K562 (cell line): Measurements from ENCODE around the gene ADD2. TPM values are rescaled to one million over a fixed set of nuclear protein-coding genes. Genes with fewer than 3 reads are reported as not detected.
A peak's percentile ranks its signal among the peaks of the same experiment; 100 is the strongest.

Experiments used
- BCOR ChIP-seq: fragments of 450-650 bp; IDR thresholded peaks from 2 replicates; pipeline ENCODE4 v1.6.1; 2016
- CEBPG ChIP-seq, 3 experiments: fragments of 200-800 bp in 1 of 3; sonication (Bioruptor generic) in 1 of 3; sonication (generic) in 1 of 3; formaldehyde crosslinking in 1 of 3; IDR thresholded peaks in 2 of 3; conservative IDR thresholded peaks in 1 of 3; 2 replicates each; pipeline versions ENCODE4 v1.6.1 to v1.8.0; 2016 to 2022; ENCODE audit warnings: missing compliant biosample characterization in 2 of 3, missing genetic modification characterization in 2 of 3, mild to moderate bottlenecking in 1 of 3, missing genetic modification reagents in 1 of 3
- E2F6 ChIP-seq, 2 experiments: IDR thresholded peaks; 2 replicates each; pipeline ENCODE4 v1.6.1; 2011; ENCODE audit warnings: borderline replicate concordance in 1 of 2, control low read depth in 1 of 2, low read depth in 1 of 2, low read length in 1 of 2, mild to moderate bottlenecking in 1 of 2, mixed read lengths in 1 of 2, moderate library complexity in 1 of 2; ENCODE audit not compliant: insufficient read depth in 1 of 2, insufficient read length in 1 of 2, poor library complexity in 1 of 2, severe bottlenecking in 1 of 2; ENCODE audit errors: extremely low read depth in 1 of 2
- NFATC3 ChIP-seq: fragments of 450-650 bp; IDR thresholded peaks from 2 replicates; pipeline ENCODE4 v1.6.1; 2017; ENCODE audit warnings: mild to moderate bottlenecking
- SMC3 ChIP-seq: conservative IDR thresholded peaks from 2 replicates; pipeline ENCODE4 v1.6.1; 2011; ENCODE audit warnings: low read depth, low read length, improper control_type of control experiment; ENCODE audit not compliant: insufficient read depth
- TFAP4 ChIP-seq: sonication (generic); formaldehyde crosslinking; IDR thresholded peaks from 2 replicates; pipeline ENCODE4 v1.8.0; 2022; ENCODE audit warnings: missing genetic modification reagents, mild to moderate bottlenecking, moderate library complexity, borderline replicate concordance
- VEZF1 ChIP-seq: fragments of 200-800 bp; sonication (Bioruptor generic); IDR thresholded peaks from 2 replicates; pipeline ENCODE4 v1.6.1; 2017; ENCODE audit warnings: missing genetic modification characterization, missing compliant biosample characterization
- ZKSCAN1 ChIP-seq: fragments of 150-350 bp; IDR thresholded peaks from 2 replicates; pipeline ENCODE4 v1.6.1; 2016; ENCODE audit warnings: low read depth, low read length
- ZNF444 ChIP-seq: fragments of 250-450 bp; sonication (Bioruptor Pico); IDR thresholded peaks from 2 replicates; pipeline ENCODE4 v1.4.0; 2020; ENCODE audit warnings: mild to moderate bottlenecking, moderate library complexity
- ZNF512 ChIP-seq: IDR thresholded peaks from 2 replicates; pipeline ENCODE4 v1.6.1; 2016; ENCODE audit warnings: missing genetic modification characterization, missing compliant biosample characterization
- polyA plus RNA-seq, 8 experiments: library from polyadenylated mRNA; depleted of rRNA in 4 of 8; stranded (reverse) in 5 of 8; unstranded in 3 of 8; fragments of >200 nt; fragmentation: Nextera tagmentation in 2 of 8; fragmentation: Illumina TruSeq in 1 of 8; extraction: Ambion mirVana in 2 of 8; extraction: Trizol in 1 of 8; gene quantifications; 2 replicates each; pipeline versions ENCODE4 v1.2.1 to v1.2.3, GENCODE V29; 2011 to 2014; ENCODE audit warnings: inconsistent platforms in 1 of 8, missing spikeins in 1 of 8
- total RNA-seq, 7 experiments: library from RNA; depleted of rRNA in 6 of 7; stranded (reverse); fragments of >200 nt in 6 of 7; fragmentation: Illumina TruSeq in 2 of 7; extraction: Trizol in 2 of 7; gene quantifications; 2 replicates each; pipeline versions ENCODE4 v1.2.1 to v1.2.3, GENCODE V29; 2011 to 2021; ENCODE audit warnings: low replicate concordance in 1 of 7
- TF ChIP-seq, protein P1 (sequence below), 2 experiments: fragments of 450-650 bp; formaldehyde crosslinking in 1 of 2; IDR thresholded peaks; 2 replicates each; pipeline versions ENCODE4 v1.4.0 to v1.6.1; 2014 to 2020; ENCODE audit warnings: mild to moderate bottlenecking in 2 of 2, borderline replicate concordance in 1 of 2, low read depth in 1 of 2

The ADD2 gene
- total and polyA plus RNA-seq, 9 of the 15 experiments (the other 6 are each of a cell fraction or from before 2014, with no cell fraction given) = 3.5 to 63.0 (median 36.2) TPM

GRCh38 chr2:70789304-70790135 is 21.5 kb upstream of the ADD2 start (continued):
- TF ChIP-seq, protein P1, sequence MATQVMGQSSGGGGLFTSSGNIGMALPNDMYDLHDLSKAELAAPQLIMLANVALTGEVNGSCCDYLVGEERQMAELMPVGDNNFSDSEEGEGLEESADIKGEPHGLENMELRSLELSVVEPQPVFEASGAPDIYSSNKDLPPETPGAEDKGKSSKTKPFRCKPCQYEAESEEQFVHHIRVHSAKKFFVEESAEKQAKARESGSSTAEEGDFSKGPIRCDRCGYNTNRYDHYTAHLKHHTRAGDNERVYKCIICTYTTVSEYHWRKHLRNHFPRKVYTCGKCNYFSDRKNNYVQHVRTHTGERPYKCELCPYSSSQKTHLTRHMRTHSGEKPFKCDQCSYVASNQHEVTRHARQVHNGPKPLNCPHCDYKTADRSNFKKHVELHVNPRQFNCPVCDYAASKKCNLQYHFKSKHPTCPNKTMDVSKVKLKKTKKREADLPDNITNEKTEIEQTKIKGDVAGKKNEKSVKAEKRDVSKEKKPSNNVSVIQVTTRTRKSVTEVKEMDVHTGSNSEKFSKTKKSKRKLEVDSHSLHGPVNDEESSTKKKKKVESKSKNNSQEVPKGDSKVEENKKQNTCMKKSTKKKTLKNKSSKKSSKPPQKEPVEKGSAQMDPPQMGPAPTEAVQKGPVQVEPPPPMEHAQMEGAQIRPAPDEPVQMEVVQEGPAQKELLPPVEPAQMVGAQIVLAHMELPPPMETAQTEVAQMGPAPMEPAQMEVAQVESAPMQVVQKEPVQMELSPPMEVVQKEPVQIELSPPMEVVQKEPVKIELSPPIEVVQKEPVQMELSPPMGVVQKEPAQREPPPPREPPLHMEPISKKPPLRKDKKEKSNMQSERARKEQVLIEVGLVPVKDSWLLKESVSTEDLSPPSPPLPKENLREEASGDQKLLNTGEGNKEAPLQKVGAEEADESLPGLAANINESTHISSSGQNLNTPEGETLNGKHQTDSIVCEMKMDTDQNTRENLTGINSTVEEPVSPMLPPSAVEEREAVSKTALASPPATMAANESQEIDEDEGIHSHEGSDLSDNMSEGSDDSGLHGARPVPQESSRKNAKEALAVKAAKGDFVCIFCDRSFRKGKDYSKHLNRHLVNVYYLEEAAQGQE (IDR thresholded peaks at IDR 0.05; ENCODE audit: borderline replicate concordance) = peak; percentile 55; the same call in 1 of the 2 replicates
- TF ChIP-seq, protein P1 (CRISPR knock-in tag; IDR thresholded peaks at IDR 0.05; ENCODE audit: low read depth) = no peak
- TF ChIP-seq TFAP4 (CRISPR knock-in tag) (no peak), ZNF444 (CRISPR knock-in tag) (no peak), VEZF1 (peak; percentile 31; the same call in 1 of the 2 replicates), CEBPG (CRISPR knock-in tag; IDR thresholded peaks at IDR 0.05) (no peak), CEBPG (tag; conservative IDR thresholded peaks at IDR 0.05 in 1 of 2, IDR thresholded peaks at IDR 0.05 in 1 of 2) (no peak), E2F6 (IDR thresholded peaks at IDR 0.05; ENCODE audit: borderline replicate concordance in 1 of 2, extremely low read depth in 1 of 2, insufficient read depth in 1 of 2, insufficient read length in 1 of 2, low read depth in 1 of 2, low read length in 1 of 2, poor library complexity in 1 of 2, severe bottlenecking in 1 of 2) (peak in 1 of 2 experiments; percentile 57), NFATC3 (no peak), ZKSCAN1 (0 out of 2 replicates have a peak, but pooled peaks have one; percentile 17), BCOR (no peak), ZNF512 (tag) (no peak), SMC3 (peak; percentile 52; the same call in 1 of the 2 replicates)
